ENCODE results near the gene SLC6A20. TPM values are rescaled to one million over a fixed set of nuclear protein-coding genes. Genes with fewer than 3 reads are reported as not detected.

Gene SLC6A20
- total RNA-seq, 3 donors from 2014 or later: 0.29 to 2.4 (median 1.2) TPM

GRCh38 chr3:45741247-45741646 lies 55.1 kb downstream of the SLC6A20 start:
- DNase-seq (no peak), ATAC-seq (no peak)
- H3K36me3 ChIP-seq (ENCODE audit: low read depth): no peaks in the 10 kb centered on the region
- no peaks in the 10 kb centered on the region for H3K4me1 ChIP-seq (ENCODE audit: low read depth)
- TF ChIP-seq CTCF (IDR thresholded peaks at IDR 0.05): no peak
- intact Hi-C loops (cut with DNase I, micrococcal nuclease): no loop called here
- H3K4me3 ChIP-seq: no peak overlapping the region
- no peaks in the 10 kb centered on the region for H3K9me3 ChIP-seq

GRCh38 chr3:45739991-45740390 lies 56.3 kb downstream of the SLC6A20 start:
- Histone ChIP-seq H3K9me3 (no peaks in the 10 kb centered on the region), H3K36me3 (ENCODE audit: low read depth) (peaks cover 6% of the 10 kb centered on the region), H3K4me1 (ENCODE audit: low read depth) (no peaks in the 10 kb centered on the region), H3K4me3 (no peak overlapping the region)
- DNase-seq (no peak), ATAC-seq (no peak)
- intact Hi-C loops (cut with DNase I, micrococcal nuclease): no loop called here
- TF ChIP-seq CTCF (IDR thresholded peaks at IDR 0.05): no peak

GRCh38 chr3:45737234-45737633 lies 59.1 kb downstream of the SLC6A20 start:
- peaks cover 9% of the 10 kb centered on the region for H3K36me3 ChIP-seq (ENCODE audit: low read depth)
- intact Hi-C loops (cut with DNase I, micrococcal nuclease): no loop called here
- DNase-seq (no peak), ATAC-seq (no peak)
- no peaks in the 10 kb centered on the region for H3K4me1 ChIP-seq (ENCODE audit: low read depth)
- no peak for TF ChIP-seq CTCF (IDR thresholded peaks at IDR 0.05)
- H3K4me3 ChIP-seq: no peak overlapping the region
- no peaks in the 10 kb centered on the region for H3K9me3 ChIP-seq

- Histone ChIP-seq H3K9me3 (no peaks in the 10 kb centered on the region), H3K36me3 (ENCODE audit: low read depth) (peaks cover 9% of the 10 kb centered on the region), H3K4me3 (no peak overlapping the region), H3K4me1 (ENCODE audit: low read depth) (no peaks in the 10 kb centered on the region)
- intact Hi-C loops (cut with DNase I, micrococcal nuclease): no loop called here
- ATAC-seq: no peak
- no peak for DNase-seq
- TF ChIP-seq CTCF (IDR thresholded peaks at IDR 0.05): no peak
Measured at GRCh38 chr3:45736707-45737106, 59.6 kb downstream of the SLC6A20 start.

- DNase-seq: no peak
- intact Hi-C loops (cut with DNase I, micrococcal nuclease): no loop called here
- no peak for ATAC-seq
- no peak for TF ChIP-seq CTCF (IDR thresholded peaks at IDR 0.05)
- no peak overlapping the region for H3K4me3 ChIP-seq
- no peaks in the 10 kb centered on the region for H3K4me1 ChIP-seq (ENCODE audit: low read depth)
- peaks cover 8% of the 10 kb centered on the region for H3K36me3 ChIP-seq (ENCODE audit: low read depth)
- H3K9me3 ChIP-seq: no peaks in the 10 kb centered on the region
Measured at GRCh38 chr3:45730409-45731154, 65.8 kb downstream of the SLC6A20 start.

Data from mucosa of descending colon (tissue), 3 donors.